DMS153 (cell line): ENCODE data around the gene PSME3.
A peak's percentile ranks its signal among the peaks of the same experiment; 100 is the strongest.
"Not testable (repeated sequence)": the region's sequence is repeated elsewhere in the genome, so short reads cannot be mapped to it uniquely, and the experiment has no call there.

Experiments used
- DNase-seq: peaks from one replicate; lab custom pipeline; 2025; lab: John Stamatoyannopoulos, UW

The PSME3 gene

GRCh38 chr17:42878123-42878880 is 45.1 kb downstream of the PSME3 start:
- no peak for DNase-seq

- DNase-seq, result no peak
These were observed 45.9 kb downstream of the PSME3 start for GRCh38 chr17:42878924-42879595.

GRCh38 chr17:42879596-42879985 is 46.4 kb downstream of the PSME3 start:
- DNase-seq, result no peak

GRCh38 chr17:42880776-42881310 is 47.6 kb downstream of the PSME3 start:
- DNase-seq, result no peak

GRCh38 chr17:42881706-42882105 is 48.5 kb downstream of the PSME3 start:
- DNase-seq, result not testable (repeated sequence)

GRCh38 chr17:42882166-42882565 is 49.0 kb downstream of the PSME3 start:
- DNase-seq, result no peak

- DNase-seq, result no peak
These were observed 50.8 kb downstream of the PSME3 start for GRCh38 chr17:42883802-42884558.

GRCh38 chr17:42885806-42886205 is 52.6 kb downstream of the PSME3 start:
- DNase-seq, result not testable (repeated sequence)

GRCh38 chr17:42886283-42887176 is 53.3 kb downstream of the PSME3 start:
- no peak for DNase-seq

GRCh38 chr17:42889809-42890208 is 56.6 kb downstream of the PSME3 start:
- no peak for DNase-seq

GRCh38 chr17:42891539-42892152 is 58.4 kb downstream of the PSME3 start:
- DNase-seq, result peak; percentile 9

GRCh38 chr17:42893359-42893758 is 60.2 kb downstream of the PSME3 start:
- DNase-seq, result no peak
